Stimulated activated CD8-positive, alpha-beta memory T cell treated with anti-CD3 and anti-CD28 coated beads, Interleukin-15, amount 100 ng/mL, for 4 hours (primary cell): Measurements from ENCODE around the gene ZDHHC1.

ENCODE experiments used
- DNase-seq, 2 donors: peaks; one replicate each; pipeline ENCODE4 v3.0.0-alpha.2; 2020; ENCODE audit warnings: low read depth in 2 of 2

The ZDHHC1 gene

GRCh38 chr16:67409631-67410030 lies 6.6 kb downstream of the ZDHHC1 start:
- DNase-seq: no peak

- DNase-seq: no peak
Observed at GRCh38 chr16:67407788-67408452, 8.4 kb downstream of the ZDHHC1 start.

GRCh38 chr16:67407176-67407787 lies 9.0 kb downstream of the ZDHHC1 start:
- no peak for DNase-seq

GRCh38 chr16:67406111-67406971 lies 9.9 kb downstream of the ZDHHC1 start:
- no peak for DNase-seq

GRCh38 chr16:67405336-67405735 lies 10.9 kb downstream of the ZDHHC1 start:
- no peak for DNase-seq

- no peak for DNase-seq
Observed at GRCh38 chr16:67404740-67405226, 11.5 kb downstream of the ZDHHC1 start.

- no peak for DNase-seq
Observed at GRCh38 chr16:67403976-67404555, 12.2 kb downstream of the ZDHHC1 start.

- DNase-seq: no peak
Observed at GRCh38 chr16:67400901-67401300, 15.4 kb downstream of the ZDHHC1 start.

- no peak for DNase-seq
Observed at GRCh38 chr16:67399749-67400704, 16.2 kb downstream of the ZDHHC1 start.

- DNase-seq: no peak
Observed at GRCh38 chr16:67399218-67399733, 17.0 kb downstream of the ZDHHC1 start.

GRCh38 chr16:67398546-67399217 lies 17.6 kb downstream of the ZDHHC1 start:
- no peak for DNase-seq

GRCh38 chr16:67397812-67398545 lies 18.3 kb downstream of the ZDHHC1 start:
- no peak for DNase-seq

- no peak for DNase-seq
Observed at GRCh38 chr16:67397036-67397801, 19.1 kb downstream of the ZDHHC1 start.

GRCh38 chr16:67396159-67397035 lies 19.9 kb downstream of the ZDHHC1 start:
- DNase-seq: no peak

- no peak for DNase-seq
Observed at GRCh38 chr16:67395458-67396158, 20.7 kb downstream of the ZDHHC1 start.

- no peak for DNase-seq
Observed at GRCh38 chr16:67395105-67395457, 21.2 kb downstream of the ZDHHC1 start.
